Measurements from ENCODE around the gene METTL2A.
"Not testable (repeated sequence)": the region's sequence is repeated elsewhere in the genome, so short reads cannot be mapped to it uniquely, and the experiment has no call there.

The METTL2A gene

DNA sequence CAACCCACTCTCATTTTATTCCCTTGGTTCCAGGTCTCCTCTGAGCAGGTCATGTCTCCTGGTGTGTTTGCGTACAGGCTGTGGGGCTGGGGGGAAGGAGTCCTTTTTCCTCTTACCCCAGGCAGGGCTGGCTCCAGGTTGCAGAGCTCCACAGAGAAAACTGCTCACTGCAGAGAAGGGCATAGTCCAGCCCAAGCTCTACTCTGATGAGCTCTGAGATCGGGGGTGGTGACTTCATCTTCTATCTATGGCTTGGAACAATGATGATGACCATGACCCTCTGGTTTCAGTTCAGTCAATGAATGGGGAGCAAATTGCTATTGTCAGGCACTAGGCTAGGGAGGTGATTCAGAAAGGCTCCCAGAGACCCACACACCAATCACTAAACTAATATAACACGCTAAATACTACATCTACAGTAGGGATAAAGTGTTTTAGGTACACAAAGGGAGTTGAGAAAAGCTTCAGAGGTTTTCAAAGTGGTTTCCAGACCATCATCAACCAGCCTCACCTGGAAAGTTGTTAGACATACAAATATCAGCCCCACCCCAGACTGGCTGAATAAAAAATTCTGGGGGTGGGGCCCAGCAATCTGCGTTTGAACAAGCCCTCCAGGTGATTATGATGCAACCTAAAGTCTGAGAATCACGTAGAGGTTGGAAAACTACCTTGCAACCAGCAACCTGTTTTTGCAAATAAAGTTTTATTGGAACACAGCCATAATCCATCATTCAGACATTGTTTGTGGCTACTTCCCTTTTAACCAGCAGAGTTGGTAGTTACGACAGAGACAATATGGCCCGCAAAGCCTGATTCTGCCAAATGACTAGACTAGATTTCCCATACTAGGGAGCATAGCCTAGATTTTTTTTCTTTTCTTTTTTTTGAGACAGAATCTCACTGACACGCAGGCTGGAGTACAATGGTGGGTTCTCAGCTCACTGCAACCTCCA, 49.6 kb downstream of the METTL2A start:
- not testable (repeated sequence) for DNase-seq

- not testable (repeated sequence) for DNase-seq
These were observed 53.4 kb downstream of the METTL2A start for GRCh38 chr17:62477111-62477510.

DNA sequence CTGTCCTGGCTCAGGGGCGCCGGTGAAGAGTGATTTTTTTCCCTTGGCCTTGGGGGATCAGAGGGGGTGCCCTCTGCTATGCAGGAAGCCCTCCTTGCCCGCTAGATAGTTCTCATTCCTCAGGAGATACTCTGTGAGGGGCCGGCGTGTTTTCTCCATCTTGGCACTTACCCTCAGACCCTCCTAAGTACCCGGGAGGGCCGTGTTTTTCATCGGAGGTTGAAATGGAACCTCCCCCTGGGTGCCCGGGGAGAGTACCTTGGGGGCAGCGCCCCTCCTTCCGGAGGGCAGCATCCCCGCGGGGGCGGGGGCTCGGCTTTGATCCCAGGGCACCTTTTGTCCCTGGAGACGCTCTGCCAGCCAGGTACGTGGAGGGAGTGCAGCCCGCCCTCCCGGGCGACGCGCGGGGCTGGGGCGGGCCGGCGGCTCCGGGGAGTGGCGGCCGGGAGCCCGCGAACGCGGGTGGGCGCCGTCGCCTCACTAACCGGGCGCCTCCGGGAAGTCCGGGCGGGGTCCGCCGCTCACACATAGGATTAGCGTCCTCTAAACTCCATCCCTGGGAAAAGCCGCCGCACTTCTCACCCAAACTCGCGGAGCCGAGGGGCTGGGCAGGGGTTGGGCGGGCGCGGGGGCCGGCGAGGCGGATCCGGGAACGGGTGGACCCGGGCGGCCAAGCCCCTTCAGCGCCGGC, 54.2 kb downstream of the METTL2A start:
- not testable (repeated sequence) for DNase-seq

DNA sequence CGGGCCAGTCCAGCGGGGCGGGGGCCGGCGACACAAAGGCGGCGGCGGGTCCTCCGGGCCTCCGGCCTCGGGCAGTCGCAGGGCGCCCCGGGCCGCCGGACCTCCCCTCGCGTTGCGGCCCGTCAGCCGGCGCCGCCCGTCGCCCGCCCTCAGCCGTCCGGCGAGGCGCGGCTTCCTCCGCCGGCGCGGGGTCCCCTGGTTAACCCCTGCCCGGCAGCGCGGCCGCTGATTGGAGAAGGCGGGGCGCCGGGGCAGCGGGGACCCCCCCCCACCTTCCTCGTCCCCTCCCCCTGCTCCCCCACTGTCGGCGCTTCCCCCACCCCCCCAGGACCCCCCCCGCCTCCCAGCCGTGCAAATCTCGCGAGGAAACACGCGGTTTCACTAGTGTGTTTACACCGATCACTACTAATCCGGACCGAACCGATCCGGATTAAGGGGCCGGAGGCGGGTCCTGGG, 54.8 kb downstream of the METTL2A start, which contains the start of gene TLK2:
Gene TLK2, plus strand, starts transcription at position 402 of the 456 bp plus-strand sequence. CDS start 2,301 bp downstream, outside the sequence.
- DNase-seq: peak; percentile 38

GRCh38 chr17:62478880-62479638, 55.4 kb downstream of the METTL2A start:
- DNase-seq: not testable (repeated sequence)

DNA sequence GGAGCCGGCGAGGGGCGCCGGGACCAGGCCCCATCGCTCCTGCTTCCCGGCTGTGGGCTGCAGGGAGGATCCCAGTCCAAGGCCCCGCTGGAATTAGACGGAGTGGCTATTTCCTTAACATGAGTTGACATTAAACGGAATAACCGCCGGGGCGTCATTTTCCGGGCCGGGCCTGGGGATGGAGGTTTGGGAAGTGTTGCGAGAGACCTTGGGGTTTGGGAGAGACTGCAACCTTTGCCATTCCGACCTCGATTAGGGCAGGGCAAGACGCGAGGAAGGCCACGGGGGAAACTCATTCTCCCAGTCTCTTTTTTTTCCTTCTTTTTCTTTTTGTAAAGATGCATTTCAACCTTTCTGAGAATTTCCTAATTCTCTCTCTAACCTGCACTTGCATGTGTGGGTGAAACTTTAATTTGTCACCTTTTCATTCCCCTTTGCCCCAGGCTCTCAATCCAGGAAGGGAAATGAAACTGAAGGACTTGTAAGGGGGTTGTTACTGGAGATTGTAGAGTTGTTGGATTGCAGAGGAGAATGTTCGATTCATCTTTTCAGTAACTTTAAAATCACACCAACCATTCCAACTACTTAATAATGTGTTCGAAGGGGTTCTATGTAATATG, 56.1 kb downstream of the METTL2A start:
- DNase-seq: not testable (repeated sequence)

GRCh38 chr17:62482553-62482952, 58.9 kb downstream of the METTL2A start:
- not testable (repeated sequence) for DNase-seq

DNA sequence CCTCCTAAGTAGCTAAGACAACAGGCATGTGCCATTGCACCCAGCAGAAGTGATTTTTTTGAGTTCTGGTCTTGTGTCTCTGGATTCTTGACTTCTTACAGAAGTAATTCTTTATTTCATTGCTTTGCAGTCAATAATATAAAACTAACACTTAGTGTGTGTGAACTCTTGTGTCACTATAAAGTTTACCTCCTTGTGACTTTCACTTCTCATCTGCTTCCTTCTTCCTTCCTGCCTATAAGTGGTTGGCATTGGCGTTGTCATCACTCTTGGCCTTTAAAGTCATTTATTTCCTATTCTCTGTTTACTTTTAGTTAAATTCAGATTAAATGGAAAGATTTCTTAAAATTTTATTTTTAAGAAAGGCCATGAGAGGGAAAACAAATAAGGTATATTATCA, 67.3 kb downstream of the METTL2A start:
- not testable (repeated sequence) for DNase-seq

DNA sequence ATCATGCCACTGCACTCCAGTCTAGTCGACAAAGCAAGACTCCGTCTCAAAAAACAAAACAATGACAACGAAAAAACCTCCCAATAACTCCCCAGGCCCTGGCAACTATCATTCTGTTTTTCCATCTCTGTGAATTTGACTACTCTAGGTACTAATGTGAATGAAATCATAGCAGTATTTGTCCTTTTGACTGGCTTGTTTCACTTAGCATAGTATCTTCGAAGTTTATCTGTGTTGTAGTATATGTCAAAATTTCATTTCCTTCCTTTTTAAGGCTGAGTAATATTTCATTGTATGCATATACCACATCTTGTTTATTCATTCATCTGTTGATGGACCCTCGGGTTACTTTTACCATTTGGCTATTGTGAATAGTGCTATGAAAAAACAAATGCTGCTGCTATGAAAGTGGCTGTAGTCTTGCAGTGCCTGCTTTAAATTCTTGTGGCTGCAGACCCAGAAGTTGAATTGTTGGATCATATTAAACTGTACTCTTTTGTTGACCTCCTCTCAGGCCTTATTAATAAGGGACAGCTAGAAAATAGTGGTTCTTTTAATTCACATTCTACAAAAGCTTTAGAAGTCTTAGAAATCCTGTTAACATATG, 69.5 kb downstream of the METTL2A start:
- DNase-seq: not testable (repeated sequence)

DNA sequence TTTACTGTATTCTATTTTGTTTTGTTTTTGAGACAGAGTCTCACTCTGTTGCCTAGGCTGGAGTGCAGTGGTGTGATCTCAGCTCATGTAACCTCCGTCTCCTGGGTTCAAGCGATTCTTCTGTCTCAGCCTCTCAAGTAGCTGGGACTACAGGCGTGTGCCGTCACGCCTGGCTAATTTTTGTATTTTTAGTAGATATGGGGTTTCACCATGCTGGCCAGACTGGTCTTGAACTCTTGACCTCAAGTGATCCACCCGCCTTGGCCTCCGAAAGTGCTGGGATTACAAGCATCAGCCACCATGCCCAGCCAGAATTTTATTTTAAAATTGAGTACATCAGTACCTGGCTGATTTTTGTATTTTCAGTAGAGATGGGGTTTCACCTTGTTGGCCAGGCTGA, 70.4 kb downstream of the METTL2A start:
- not testable (repeated sequence) for DNase-seq

DNA sequence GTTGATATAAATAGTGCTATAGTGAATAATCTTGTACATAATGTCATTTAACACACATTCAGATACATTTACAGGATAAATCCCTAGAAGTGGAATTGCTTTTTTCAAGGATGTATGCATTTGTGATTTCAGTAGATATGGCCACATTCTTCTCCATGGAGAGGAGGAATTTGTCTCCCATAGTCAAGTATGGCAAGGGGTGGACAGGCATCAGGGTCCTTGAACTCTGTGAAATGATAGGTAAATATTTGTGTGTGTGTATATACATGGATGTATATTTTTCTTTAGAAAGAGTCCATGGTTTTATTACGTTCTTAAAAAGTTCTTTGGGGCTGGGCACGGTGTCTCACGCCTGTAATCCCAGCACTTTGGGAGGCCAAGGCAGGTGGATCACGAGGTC, 72.6 kb downstream of the METTL2A start:
- DNase-seq: not testable (repeated sequence)

DNA sequence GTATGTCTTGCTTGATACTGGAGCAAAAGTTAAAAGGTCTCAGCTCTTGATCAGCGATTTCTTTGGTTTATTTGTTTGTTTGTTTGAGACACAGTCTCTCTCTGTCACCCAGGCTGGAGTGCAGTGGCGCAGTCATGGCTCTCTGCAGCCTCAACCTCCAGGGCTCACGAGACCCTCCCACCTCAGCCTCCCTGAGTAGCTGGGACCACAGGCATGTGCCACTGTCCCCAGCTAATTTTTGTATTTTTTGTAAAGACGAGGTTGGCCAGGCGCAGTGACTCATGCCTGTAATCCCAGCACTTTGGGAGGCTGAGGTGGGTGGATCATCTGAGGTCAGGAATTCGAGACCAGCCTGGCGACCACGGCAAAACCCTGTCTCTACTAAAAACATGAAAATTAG, 75.1 kb downstream of the METTL2A start:
- DNase-seq: not testable (repeated sequence)
